GM12872 (cell line): ENCODE data around the gene REEP2.

Experiments used
- TF ChIP-seq, protein P1 (sequence below): IDR thresholded peaks from 3 replicates; pipeline ENCODE4 v1.5.1; 2011; ENCODE audit warnings: low read depth, mild to moderate bottlenecking, low read length, moderate library complexity; ENCODE audit not compliant: insufficient read depth

REEP2 gene

DNA sequence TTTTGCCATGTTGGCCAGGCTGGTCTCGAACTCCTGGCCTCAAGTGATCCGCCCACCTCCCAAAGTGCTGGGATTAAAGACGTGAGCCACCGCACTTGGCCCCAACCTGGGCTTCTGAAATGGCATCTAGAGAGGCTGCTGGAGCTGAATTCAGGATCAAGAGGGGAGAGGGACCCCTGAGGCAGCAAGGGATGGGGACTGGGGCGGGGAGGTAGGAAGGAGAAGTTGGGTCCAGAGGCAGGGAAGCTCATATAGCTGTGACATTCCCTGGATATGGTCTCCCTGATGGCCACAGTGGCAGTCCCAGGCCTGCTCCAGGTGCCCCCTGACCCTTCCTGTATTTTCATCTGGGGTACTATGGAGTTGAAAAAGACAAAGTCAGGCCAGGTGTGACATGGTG lies 12.1 kb downstream of the REEP2 start:
- TF ChIP-seq, protein P1, sequence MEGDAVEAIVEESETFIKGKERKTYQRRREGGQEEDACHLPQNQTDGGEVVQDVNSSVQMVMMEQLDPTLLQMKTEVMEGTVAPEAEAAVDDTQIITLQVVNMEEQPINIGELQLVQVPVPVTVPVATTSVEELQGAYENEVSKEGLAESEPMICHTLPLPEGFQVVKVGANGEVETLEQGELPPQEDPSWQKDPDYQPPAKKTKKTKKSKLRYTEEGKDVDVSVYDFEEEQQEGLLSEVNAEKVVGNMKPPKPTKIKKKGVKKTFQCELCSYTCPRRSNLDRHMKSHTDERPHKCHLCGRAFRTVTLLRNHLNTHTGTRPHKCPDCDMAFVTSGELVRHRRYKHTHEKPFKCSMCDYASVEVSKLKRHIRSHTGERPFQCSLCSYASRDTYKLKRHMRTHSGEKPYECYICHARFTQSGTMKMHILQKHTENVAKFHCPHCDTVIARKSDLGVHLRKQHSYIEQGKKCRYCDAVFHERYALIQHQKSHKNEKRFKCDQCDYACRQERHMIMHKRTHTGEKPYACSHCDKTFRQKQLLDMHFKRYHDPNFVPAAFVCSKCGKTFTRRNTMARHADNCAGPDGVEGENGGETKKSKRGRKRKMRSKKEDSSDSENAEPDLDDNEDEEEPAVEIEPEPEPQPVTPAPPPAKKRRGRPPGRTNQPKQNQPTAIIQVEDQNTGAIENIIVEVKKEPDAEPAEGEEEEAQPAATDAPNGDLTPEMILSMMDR = no peak

- TF ChIP-seq, protein P1 = no peak
These were observed 13.9 kb downstream of the REEP2 start for GRCh38 chr5:138452720-138453119.

DNA sequence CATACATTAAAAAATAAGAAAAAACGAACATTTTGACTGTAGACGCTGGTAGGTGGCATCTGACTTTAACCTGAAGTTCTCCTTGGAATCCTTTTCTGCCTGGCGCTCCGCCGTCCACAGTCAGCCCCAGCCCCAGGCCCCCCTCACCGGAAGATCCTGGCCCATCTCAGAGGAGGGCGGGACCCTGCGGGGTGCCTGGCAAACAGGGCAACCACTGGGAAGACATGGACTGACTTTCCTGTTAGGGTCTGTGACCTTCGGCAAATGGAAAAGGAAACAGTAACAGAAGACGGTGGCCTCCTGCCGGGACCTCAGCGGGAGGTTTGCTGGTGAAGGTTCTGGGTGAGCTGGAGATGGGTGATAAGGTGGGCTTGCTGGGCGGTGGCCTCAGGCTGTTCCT lies 14.7 kb downstream of the REEP2 start:
- TF ChIP-seq, protein P1 = no peak

- TF ChIP-seq, protein P1 = no peak
These were observed 15.3 kb downstream of the REEP2 start for GRCh38 chr5:138454121-138454520.

- TF ChIP-seq, protein P1 = no peak
These were observed 16.5 kb downstream of the REEP2 start for GRCh38 chr5:138455232-138455930.

GRCh38 chr5:138457531-138458275 lies 18.8 kb downstream of the REEP2 start:
- TF ChIP-seq, protein P1 = no peak

GRCh38 chr5:138458384-138458783 lies 19.5 kb downstream of the REEP2 start:
- TF ChIP-seq, protein P1 = no peak
